HK-2 (cell line): ENCODE data around the gene CLPSL1.
A peak's percentile ranks its signal among the peaks of the same experiment; 100 is the strongest.

ENCODE experiments used
- DNase-seq: peaks from one replicate; pipeline ENCODE4 v3.0.0-alpha.2; 2018; ENCODE audit not compliant: unreplicated experiment

CLPSL1 gene

GRCh38 chr6:35759426-35759825 lies 21.4 kb upstream of the CLPSL1 start:
- DNase-seq, result no peak

GRCh38 chr6:35765739-35766138 lies 15.1 kb upstream of the CLPSL1 start:
- DNase-seq, result no peak

DNA sequence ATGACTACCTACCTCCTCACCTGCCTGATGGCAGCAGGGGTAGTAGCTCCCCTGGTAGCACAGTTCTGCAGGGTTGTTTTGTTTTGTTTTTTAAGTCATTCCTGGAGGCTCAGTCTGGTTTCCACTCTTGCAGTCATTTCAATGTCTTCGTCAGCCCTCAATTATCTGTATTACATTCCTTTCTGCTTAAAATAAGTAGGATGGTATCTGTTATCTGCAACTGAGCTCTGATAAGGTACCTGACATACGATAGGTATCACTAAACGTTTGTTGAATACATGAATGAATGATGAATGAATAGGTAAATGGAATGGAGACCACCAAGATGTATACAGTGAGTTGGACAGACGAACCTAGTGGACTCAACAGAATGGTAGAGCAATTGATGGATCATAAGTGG lies 11.6 kb upstream of the CLPSL1 start:
- DNase-seq, result no peak

- no peak for DNase-seq
These were observed 9.5 kb upstream of the CLPSL1 start for GRCh38 chr6:35771343-35771627.

- DNase-seq, result no peak
These were observed 6.6 kb upstream of the CLPSL1 start for GRCh38 chr6:35774116-35774794.

DNA sequence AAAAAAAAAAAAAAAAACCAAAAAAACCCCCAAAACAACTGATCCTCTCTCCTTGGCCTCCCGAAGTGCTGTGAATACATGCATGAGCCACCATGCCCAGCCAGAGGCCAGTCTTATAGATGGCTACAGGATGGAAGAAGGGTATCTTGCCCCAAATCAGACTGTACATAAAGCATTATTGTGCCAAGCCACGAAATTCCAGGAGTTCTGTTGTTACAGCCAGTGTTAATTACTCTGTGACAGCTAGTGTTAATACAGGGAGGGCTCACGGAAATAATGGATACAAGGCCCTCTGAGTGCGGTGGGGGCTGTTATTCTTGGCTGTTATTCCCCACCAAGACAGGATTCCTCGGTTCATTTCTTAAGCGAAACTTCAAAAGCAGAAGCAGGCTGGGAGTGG lies 5.8 kb upstream of the CLPSL1 start:
- no peak for DNase-seq

- peak; percentile 56 for DNase-seq
These were observed 4.2 kb upstream of the CLPSL1 start, which contains the start of gene CLPSL2 for GRCh38 chr6:35776364-35777215. Gene CLPSL2, plus strand, starts transcription at chr6:35776598. Its CDS starts 21 bp downstream, at chr6:35776619.

GRCh38 chr6:35777356-35778102 lies 3.3 kb upstream of the CLPSL1 start:
- no peak for DNase-seq

DNA sequence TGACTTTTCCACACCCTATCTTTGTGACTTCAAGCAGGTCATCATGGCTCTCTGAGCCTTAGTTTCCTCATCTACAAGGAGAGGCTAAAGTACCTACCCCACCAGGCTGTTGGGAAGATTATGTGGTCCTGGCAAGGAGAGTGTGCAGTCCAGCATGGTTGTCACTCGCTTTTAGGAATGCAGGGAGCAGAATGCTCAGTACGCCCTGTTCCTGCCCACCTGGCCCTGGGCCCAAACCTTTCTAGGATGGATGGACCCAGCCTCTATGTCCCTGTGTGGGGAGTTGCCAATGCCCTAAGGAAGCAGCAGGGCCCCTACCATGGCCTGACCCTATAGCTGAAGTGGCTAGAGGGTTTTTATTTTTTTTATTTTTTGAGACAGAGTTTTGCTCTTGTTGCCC lies 2.4 kb upstream of the CLPSL1 start:
- DNase-seq, result no peak

DNA sequence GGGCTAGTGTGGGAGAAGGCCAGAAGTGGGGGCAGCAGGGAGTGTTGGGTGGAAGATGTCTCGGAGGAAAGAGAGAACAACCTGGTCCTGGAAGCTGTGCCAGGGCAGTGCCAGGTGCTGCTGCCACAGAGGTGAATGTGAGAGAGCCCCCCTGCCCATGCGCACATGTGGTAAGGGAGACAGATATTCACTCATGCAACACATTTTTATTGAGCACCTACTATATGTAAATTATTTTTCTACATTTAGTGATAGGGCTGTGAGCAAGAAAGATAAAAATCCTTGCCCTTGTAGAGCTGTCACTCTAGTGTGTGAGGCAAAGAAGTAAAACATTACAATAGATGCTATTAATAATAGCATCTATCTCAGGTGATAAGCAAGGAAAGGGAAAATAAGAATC lies 471 bp downstream of the CLPSL1 start:
- no peak for DNase-seq

GRCh38 chr6:35782424-35782823 lies 1.6 kb downstream of the CLPSL1 start:
- DNase-seq, result no peak

- no peak for DNase-seq
These were observed 3.4 kb downstream of the CLPSL1 start for GRCh38 chr6:35784200-35784599.

- no peak for DNase-seq
These were observed 5.5 kb downstream of the CLPSL1 start for GRCh38 chr6:35786272-35786671.

GRCh38 chr6:35786810-35787209 lies 6.0 kb downstream of the CLPSL1 start:
- no peak for DNase-seq

- DNase-seq, result no peak
These were observed 6.7 kb downstream of the CLPSL1 start for GRCh38 chr6:35787266-35788218.

DNA sequence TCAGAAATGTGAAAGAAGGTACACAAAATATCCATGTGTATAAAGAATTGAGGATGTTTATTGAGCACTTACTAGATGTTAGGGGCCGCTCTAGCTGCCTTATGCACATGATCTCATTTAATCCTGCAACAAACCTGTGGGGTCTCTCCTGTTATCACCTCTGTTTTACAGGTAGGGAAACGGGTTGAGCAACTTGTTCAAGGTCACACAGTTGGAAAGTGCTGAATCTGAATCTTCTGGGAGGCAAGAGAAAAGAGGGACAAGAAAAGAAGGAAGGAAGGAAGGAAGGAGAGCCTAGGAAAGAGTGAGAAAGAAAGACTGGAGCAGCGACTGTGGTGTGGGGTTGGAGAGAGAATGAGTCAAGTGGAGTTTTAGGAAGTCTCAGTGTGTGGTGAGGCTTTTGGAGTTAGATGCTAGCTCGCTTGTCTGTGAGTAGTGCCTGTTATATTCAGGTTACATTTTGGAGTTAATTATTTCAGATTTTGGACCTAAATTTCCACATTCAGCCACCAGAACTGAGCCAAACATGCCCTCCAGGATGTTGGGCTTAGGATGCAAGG lies 7.7 kb downstream of the CLPSL1 start:
- DNase-seq, result no peak

- DNase-seq, result no peak
These were observed 9.9 kb downstream of the CLPSL1 start for GRCh38 chr6:35790683-35791082.

DNA sequence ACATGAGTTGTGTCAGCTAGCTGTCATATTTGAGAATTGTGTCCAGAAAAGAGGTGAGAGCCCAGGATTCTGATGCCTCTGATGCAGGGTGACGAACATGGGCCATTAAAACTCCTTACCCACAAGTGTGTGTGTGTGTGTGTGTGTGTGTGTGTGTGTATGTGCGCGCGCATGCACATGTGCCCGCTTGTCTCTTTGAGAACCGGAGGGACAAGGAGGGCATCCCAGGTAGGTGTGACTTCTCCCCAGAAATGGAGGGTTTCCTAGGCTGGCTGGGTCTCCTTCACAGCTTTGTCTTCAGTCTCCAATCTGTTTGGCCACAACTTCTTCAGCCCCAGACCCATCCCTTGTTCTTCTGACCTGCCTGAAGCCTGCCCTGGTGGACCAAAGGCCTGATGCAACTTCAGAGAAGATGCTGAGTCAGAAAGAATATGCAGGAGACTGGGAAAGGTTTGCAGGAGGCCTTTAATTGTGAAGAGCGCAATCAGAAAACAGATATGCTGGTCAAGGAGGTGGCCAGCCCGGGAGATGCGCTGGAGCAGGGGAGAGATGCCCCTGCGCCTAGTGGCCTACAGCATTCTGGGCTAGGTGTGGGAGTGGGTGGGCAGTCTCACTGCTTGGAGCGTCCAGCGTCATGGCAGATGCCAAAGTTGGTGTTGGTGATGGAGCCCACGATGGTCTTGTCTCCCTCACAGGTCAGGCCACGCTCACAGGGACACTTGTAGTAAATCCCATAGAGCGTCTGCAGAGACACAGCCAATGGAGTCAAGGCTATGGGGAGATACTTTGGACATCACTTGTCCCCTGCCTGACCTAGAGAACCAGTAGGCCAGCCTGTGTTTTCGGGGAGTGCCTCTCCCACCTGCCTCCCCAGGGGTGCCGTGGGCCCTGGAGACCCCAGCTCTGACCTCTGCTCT lies 14.0 kb downstream of the CLPSL1 start:
- DNase-seq, result no peak

GRCh38 chr6:35795453-35796071 lies 14.7 kb downstream of the CLPSL1 start:
- no peak for DNase-seq

GRCh38 chr6:35796236-35796635 lies 15.4 kb downstream of the CLPSL1 start:
- no peak for DNase-seq
